GM21526 (cell line): ENCODE results near the gene ADSS1.
"Not testable (repeated sequence)": the region's sequence is repeated elsewhere in the genome, so short reads cannot be mapped to it uniquely, and the experiment has no call there.

Source experiments
- ATAC-seq: cut with Tn5 transposase; IDR thresholded peaks from one replicate; pipeline ENCODE4 v1.9.1; 2021; ENCODE audit warnings: moderate library complexity; ENCODE audit not compliant: unreplicated experiment, low FRiP score

Gene ADSS1

DNA sequence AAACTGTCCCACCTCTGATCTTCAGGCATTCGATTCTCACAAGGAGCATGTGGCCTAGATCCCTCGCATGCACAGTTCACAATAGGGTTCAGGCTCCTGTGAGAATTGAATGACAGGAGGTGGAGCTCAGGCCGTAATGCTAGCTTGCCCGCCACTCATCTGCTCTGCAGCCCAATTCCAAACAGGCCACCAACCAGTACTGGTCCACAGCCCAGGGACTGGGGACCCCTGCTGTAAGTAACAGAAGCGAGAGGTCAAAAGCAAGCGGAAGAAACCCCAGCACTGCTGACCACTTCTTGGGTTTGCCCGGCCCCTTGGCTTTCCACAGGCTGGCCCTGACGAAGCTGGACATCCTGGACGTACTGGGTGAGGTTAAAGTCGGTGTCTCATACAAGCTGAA is 20.5 kb downstream of the ADSS1 start:
- ATAC-seq = no peak

DNA sequence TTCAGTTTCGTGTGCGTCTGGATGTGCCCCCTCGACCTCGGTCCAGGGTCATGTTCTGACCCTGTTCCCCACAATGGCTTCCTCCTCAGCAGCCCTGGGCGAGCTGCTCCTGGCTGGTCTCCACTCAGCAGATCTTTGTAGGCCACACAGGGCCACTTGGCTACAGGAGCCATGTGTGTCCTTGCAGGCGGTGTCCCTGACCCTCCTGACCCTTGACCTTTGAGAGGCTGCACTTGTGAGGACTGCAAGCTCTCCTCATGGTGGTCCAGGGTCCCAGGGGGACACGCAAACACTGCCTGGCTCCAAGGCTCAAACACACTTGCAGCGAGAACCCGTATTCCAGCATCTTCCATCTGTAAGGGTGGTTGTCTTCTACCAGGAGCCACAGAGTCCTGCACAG is 21.4 kb downstream of the ADSS1 start:
- ATAC-seq = no peak

DNA sequence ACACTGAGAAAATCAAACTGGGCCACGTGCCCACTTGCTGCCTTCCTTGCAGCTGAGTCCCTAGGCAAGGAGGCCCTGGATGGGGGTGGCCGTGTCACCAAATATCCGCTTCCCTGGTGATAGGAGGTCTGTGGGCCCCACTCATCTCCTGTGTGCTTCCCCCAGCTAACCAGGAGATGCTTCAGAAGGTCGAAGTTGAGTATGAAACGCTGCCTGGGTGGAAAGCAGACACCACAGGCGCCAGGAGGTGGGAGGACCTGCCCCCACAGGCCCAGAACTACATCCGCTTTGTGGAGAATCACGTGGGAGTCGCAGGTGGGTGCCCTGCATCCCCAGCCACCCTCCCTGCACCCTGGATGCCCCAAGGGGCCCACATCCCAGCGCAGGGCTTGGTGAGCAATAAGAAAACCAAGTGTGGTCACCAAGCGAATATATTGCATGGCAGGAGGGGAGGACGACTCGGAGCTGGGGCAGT is 22.1 kb downstream of the ADSS1 start:
- ATAC-seq = no peak

DNA sequence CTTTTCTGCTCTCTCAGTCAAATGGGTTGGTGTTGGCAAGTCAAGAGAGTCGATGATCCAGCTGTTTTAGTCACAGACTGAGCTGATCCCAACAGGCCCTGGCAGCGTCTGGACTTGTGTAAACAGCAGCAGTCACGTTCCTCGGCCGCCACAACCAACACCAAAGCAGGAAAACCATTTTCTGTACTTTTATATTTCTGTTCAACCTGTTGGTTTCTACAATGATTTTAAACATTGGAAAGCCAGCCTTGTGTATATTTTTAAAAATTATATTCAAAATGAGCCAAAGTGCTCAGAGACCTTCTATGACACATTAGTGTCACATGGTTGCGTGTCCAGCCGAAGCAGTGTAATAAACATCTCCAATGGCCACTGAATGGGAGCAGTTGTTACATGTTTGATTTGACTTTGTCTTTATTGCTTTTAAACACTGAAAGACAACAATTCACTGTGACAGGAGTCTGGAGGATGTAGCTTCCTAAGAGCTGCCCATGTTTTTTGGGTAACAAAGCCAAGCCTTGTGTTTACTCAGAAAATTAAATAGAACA is 23.0 kb downstream of the ADSS1 start:
- no peak for ATAC-seq

DNA sequence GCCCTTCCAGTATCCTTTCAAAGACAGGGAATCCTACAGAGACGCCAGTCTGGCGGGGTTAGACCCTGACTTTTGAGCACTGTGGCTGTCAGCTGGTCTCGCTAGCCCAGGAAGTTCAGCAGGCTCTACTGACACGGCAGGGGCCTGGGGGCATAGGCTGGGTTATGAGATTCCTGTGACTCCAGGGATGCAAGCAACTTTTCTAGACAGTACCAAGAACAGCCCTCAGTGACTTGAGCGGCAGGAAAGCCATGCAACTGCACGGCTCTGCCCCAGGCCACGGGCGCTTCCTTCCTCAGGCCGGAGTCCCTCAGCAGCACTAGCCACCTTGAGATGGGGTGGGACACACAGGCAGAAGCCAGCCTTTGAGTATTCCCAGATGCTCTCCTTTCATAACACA is 23.8 kb downstream of the ADSS1 start:
- no peak for ATAC-seq

DNA sequence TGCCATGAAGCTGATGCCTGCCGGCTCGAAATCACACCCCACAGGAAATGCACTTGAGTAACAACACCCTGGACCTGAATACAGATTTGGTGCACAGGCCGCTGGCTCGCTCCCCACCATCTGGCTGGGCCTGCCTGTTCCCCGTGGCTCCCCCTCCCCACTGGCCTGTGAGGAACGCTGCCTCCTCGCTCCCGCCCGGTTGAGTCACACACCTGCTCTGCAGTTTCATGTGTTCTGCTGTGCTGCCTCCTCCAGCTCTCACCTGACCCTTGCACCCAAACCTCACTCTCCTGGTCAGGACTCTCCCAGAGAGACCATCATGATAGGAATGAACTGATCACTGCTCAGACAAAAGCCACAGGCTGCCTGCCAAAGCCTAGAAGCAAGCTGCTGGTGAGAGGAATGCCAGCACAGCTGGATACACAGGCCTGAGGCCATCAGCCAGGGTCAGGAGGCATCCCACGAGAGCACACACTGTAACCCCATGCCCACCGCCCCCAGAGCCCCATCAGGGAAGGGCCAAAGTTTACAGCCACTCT is 25.2 kb downstream of the ADSS1 start:
- ATAC-seq = no peak

DNA sequence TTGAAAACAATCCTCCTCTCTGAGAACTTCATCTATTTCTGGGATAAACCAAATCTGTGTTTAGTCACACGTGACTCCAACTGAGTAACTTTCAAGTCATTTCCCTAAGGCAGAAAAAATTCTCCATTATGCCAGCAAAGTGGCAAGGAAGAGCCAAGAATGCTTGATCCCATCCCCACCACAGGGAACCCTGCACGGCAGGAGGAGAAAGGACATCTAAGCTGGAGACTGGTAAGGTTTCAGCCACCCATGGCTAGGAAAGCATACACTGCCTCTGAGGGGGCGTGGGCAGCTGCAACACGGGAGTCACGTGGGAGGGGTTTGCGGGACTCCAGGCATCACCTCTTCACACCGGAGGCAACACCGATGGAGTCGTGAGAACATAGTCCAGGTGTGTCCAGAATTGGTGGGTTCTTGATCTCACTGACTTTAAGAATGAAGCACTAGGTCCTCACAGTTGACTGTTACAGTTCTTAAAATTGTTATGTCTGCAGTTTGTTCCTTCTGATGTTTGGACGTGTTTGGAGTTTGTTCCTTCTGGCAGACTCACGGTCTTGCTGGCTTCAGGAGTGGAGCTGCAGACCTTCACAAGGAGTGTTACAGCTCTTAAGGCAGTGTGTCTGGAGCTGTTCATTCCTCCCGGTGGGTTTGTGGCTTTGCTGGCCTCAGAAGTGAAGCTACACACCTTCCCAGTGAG is 26.2 kb downstream of the ADSS1 start:
- ATAC-seq = no peak

DNA sequence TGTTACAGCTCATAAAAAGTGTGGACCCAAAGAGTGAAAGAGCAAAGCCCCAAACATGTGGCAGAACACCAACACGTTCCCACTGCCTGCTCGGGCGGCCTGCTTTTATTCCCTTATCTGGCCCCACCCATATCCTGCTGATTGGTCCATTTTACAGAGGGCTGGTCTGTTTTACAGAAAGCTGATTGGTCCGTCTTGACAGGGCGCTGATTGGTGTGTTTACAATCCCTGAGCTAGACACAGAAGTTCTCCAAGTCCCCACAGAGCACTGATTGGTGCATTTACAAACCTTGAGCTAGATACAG is 26.7 kb downstream of the ADSS1 start:
- ATAC-seq = not testable (repeated sequence)

DNA sequence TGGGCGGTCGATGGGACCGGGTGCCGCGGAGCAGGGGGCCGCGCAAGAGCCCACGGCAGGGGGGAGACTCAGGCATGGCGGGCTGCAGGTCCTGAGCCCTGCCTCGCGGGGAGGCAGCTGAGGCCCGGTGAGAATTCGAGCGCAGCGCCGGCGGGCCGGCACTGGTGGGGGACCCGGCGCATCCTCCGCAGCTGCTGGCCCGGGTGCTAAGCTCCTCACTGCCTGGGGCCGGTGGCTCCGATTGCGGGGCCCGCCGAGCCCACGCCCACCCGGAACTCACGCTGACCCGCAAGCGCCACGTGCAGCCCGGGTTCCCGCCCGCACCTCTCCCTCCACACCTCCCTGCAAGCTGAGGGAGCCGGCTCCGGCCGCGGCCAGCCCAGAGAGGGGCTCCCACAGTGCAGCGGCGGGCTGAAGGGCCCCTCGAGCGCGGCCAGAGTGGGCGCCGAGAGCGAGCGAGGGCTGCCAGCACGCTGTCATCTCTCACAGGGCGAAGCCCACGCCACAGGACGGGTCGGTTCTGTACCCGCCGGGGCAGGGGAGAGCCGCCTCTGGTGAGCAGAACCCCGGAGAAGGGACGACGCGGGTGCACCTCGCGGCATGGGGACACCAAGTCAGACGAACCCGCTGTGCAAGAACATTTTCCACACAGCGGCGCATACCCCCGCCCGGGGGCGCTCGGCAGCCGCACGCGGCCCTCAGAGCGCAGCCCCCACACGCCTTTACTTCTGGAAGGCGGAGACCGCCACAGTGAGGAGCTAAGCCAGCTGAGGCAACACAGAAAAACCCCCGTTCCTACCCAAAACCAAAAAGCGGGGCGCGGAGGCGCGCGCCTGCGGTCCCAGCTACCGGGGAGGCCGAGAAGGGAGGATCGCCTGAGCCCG is 27.8 kb downstream of the ADSS1 start:
- no peak for ATAC-seq

DNA sequence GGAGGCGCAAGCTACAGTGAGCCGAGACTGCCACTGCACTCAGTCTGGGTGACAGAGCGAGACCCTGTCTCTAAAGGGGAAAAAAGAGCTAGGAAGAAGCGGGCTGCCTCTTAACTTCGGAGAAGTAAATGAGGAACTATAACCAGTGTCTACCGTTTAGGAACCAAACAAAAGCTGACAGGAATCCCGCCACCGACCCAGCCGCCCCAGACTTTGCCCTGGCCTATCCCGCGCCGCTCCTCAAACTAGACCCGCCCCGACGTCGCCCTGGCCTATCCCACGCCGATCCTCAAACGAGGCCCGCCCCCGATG is 28.4 kb downstream of the ADSS1 start:
- ATAC-seq = peak; percentile 0

DNA sequence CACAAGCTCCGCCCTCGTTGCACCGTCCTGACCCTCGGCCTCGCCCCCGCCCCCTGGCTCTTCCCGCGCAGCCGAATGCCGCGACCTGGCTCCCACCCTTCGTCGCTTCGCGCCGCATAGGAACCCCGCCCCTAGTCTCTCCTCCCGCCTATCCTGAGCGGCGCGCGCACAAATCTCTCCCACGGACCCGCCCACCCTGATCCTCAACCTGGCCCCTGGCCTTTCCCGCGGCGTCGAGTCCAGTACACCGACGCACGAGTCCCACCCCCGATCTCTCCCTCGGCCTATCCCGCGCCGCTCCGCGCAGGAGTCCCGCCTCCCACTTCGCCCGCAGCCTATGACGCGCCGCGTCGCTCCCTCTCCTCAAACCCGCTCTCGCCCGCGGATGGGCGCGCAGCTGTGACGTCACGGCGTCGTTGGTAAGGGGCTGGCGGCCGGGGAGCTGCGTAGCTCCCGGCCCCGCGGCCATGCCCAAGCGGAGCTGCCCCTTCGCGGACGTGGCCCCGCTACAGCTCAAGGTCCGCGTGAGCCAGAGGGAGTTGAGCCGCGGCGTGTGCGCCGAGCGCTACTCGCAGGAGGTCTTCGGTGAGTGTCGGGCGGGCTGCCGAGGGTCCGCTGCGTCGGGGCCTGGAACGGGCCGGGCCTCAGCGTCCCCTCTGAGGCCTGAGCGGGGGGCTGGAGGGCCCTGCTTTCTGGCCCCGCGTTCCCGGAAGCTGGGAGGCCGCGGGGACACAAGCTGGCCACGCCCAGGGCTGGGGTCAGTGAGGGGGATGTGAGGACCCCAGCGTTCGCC is 28.9 kb downstream of the ADSS1 start, which contains the start of gene SIVA1:
Gene SIVA1, plus strand, starts transcription at position 413 of the 793 bp plus-strand sequence. Its CDS starts 55 bp downstream, at position 468.
- peak; percentile 81 for ATAC-seq

DNA sequence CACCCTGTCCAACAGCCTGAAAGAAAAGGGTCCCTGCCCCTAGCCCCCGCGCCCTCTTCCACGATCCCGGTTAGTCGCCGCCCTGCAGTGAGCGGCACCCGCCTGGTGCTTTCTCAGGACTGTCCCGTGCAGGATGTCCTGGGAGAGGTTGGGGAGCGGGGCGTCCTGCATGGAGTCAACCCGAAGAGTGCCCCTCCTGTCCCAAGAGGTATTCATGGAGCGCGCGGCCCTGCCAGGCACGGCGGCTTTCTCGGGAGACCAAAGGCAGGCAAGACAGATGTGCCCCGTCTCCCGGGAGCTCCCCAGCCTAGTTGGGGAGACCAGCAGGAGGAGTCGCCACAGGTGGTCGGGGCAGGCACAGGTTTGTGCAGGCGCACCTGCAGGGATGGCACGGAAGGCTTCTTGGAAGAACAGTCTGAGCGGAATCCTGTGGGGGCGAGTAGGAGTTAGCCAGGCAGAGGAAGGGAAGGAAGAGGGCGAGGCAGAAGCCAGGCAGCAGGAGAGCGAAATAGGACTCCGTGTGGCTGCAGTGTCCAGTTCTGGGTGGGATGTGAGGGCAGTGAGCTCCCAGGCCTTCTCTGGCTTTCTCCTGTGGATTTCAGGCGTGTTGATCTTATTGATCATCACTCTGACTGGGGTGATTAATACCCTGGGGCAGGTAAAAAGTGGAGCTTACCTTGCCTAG is 29.6 kb downstream of the ADSS1 start:
- ATAC-seq = no peak

DNA sequence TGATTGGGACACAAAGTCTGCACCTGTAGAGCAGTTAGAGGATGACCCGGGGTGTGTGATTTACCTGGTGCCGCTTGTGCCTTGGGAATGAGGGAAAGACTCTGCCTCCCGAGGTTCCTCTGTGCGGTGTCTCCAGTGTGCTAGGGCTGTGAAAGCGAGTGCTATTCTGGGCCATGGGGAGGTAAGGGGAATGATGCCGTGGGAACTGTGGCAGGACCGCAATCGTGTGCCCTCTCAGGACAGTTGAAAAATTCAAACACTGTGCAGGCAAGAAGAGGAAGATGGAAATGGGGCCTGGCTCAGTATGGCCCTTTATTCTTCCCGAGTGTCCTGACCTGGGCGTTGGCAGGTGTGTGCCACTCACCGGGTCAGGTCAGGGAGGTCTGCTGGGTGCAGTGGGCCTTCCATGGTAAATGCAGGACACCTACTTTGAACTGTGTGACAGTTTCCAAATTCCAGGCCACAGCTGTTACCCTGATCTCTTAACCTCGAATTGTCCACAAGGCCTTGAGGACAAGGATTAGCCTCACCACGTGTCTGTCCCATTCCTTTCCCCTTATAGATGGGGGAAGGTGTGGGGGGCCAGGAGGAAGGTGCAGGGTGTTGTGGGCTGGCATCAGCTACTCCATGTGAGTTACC is 30.3 kb downstream of the ADSS1 start:
- no peak for ATAC-seq

DNA sequence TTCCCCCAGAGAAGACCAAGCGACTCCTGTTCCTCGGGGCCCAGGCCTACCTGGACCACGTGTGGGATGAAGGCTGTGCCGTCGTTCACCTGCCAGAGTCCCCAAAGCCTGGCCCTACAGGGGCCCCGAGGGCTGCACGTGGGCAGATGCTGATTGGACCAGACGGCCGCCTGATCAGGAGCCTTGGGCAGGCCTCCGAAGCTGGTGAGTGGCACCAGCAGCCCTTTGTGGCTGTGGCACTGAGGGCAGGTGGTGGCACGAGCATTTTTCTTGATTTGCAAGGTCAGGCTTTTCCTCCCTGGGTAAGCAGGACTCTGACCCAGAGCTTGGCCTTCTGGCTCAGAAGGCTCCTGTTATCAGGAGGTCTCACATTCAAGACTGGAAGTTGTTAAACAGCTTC is 31.6 kb downstream of the ADSS1 start:
- ATAC-seq = no peak

DNA sequence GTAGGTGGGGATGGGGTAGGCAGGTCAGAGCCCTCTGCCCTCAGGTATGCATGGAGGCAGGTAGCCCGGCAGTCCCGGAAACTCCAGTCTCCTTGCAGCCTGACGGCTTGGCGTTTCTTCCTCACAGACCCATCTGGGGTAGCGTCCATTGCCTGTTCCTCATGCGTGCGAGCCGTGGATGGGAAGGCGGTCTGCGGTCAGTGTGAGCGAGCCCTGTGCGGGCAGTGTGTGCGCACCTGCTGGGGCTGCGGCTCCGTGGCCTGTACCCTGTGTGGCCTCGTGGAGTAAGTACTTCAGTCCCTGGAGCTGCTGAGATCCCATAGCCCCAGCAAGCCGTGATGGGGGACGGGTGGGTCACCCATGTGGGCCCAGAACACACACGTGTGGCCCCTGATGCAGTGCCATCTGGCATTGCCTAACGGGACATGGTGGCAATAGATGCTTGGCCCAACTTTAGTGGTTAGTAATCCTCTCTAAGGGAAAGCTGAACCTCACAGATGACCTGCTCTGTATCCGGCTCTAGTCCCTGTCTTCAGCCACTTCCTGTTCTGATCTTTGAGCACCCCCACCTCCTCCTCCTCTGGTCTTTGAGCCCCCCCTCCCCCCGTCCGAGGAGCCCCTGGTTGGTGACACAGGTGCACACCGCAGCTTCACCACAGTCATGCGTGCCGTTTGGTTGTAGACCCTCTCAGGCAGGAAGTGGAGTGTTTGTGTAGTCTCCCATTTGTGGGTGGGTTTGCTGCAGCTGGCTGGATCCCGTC is 32.6 kb downstream of the ADSS1 start:
- ATAC-seq = no peak

DNA sequence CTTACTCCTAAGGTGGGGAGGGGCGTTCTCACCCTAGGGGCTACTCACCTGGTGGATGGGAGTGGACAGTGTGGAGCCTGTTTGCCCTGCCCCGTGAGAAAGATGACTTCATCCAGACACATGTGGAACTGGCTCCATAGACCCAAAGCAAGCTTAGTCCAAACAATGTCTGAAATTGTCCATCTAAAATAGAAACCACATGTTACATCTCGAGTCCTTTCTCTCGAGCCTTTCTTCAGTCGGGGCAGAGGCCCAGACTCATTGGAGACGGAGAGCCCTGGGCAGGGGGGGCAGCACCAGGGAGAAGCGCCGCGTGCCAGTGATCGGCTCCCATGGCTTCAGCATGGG is 33.2 kb downstream of the ADSS1 start:
- ATAC-seq = no peak

DNA sequence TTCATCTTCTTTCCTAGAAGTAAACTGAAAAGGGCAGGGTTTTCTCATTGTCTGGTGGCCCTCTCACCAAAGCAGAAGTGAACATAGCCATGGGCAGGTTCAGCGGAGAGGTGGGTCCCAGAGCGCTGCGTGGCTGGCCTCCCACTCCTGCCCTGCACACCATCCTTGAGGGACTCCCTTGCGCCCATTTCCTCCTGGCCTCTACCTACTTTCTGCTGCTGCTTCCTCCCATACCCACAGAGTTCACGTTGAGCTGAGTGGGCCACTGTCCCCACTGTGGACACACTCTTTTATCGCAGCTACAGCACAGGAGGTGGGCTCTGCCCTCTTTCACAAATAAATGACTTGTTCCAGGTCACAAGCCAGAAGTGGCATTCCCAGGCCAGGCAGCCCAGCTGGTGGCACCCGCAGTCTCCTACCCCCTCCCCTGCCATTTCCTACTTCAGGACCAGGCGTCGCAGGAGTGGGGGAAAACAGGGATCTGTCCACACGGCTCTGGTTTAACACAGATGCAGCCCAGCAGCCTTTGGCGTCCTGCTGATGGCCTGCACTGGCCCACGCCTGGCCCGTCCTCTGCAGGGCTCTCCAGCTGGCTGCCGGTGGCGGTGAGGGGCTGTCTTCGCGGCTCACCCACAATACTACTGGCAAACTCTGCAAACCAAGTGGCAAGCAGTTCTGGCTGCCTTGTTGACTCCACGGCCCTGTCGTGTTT is 33.8 kb downstream of the ADSS1 start:
- no peak for ATAC-seq
